ENCODE results near the gene SAP130.

SAP130 gene

DNA sequence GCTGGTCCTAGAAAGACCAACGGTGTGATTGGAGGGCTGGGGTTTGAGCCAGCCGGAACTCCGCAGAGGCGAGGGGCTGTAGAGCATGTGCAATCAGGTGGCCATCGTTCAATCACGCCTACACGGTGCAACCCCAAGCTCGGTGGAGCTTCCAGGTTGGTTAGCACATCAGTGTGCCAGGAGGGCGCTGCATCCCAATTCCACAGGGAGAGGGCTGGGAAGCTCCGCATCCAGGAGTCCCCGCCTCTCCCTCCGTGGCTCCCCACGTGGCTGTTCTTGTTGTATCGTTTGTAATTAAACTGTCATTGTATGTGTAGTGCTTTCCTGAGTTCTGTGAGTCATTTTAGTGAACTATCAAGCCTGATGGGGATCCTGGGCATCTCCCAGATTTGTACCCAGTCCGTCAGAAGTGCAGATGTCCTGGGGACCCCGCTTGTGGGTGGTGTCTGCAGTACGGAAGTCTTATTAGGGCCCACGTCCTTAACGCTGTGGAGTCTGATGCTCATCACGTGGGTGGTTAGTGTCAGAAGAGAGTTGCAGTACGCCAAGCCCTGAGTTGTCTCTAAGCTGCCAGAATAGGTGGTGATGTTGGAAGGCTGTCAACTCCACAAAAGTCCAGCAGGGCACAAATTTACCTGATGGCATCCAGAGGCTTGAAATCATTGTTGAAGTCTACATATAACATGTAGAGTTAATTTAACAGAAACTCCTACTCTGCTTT is 121.5 kb downstream of the SAP130 start:
- FAIRE-seq (no peak), DNase-seq (ENCODE audit: extremely low spot score, insufficient read length, low read depth) (no peak)

DNA sequence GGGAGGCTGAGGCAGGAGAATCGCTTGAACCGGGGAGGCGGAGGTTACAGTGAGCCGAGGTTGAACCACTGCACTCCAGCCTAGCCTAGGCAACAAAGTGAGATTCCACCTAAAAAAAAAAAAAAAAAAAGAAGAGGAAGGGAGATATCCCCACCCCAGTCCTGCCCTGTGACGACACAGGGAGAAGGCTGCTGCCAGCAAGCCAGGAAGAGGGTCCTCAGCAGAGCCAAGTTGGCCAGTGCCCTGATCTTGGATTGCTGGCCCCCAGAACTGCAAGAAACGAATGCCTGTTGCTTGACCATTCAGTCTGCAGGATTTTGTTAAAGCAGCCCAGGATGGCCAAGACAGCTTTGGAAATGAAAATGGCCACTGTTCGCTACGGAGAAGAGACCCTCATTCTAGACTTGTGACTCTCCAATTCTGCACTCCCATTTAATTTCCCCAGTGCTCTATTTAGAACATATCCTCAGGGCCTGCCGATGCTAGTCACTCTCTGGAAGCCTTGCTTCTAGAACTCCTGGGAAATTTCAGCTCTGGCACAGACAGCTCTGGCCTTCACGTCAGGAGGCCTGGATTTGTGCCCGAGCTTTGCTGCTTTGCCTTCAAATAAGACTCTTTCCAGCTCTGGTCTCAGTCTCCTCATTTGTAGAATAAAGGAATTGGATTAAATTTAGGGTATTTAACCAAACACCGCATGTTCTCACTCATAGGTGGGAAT is 126.4 kb downstream of the SAP130 start:
- no peak for DNase-seq (ENCODE audit: extremely low spot score, insufficient read length, low read depth)
- FAIRE-seq: no peak

DNA sequence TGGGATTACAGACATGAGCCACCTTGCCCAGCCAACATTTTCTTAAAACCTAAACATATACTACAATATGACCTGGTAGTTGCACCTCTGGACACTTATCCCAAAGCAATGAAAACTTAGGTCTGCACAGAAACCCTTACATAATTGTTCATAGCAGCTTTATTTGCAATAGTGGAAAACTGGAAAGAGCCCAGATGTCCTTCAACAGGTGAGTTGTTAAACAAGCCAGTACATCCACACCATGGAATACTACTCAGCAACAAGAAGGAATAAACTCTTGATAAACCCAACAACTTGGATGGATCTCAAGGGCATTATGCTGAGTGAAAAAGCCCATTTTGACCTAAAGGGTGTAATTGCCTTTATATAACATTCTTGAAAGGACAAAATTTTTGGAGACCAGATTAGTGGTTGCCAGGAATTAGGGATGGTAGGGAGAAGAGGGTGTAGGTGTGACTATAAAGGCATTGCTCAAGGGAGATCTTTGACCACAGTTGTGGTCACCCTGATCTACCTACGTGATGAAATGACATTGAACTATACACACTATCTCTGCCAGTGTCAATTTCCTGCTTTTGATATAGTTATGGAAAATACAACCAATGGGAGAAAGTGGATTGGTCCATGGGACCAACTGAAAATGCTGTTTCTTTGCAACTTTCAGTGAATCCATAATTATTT is 130.2 kb downstream of the SAP130 start:
- FAIRE-seq: no peak

GRCh38 chr2:127893494-127893893 is 134.4 kb downstream of the SAP130 start:
- DNase-seq (ENCODE audit: extremely low spot score, insufficient read length, low read depth): no peak
- no peak for FAIRE-seq

More for the DNA sequence above, 130.2 kb downstream of the SAP130 start:
- no peak for DNase-seq (ENCODE audit: extremely low spot score, insufficient read length, low read depth)

DNA sequence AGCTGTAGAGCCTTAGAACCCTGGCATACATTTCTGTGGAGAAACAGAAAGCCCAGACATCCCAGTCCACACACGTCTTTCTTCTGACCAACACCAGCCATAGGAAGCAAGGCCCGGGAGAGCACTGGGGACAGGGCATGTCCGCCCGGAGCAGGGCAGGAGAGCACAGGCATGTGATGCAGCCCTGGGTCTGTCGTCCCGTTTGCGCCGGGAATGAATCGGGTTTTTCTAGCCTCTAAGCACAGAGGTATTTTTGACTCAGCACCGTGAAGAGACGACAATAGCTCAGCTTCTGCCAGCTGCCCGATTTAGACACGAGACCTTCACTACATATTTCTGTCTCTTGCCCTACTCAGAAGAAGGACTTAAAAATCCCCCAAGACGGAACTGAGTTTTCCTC is 134.8 kb downstream of the SAP130 start:
- no peak for FAIRE-seq
- DNase-seq (ENCODE audit: extremely low spot score, insufficient read length, low read depth): no peak

DNA sequence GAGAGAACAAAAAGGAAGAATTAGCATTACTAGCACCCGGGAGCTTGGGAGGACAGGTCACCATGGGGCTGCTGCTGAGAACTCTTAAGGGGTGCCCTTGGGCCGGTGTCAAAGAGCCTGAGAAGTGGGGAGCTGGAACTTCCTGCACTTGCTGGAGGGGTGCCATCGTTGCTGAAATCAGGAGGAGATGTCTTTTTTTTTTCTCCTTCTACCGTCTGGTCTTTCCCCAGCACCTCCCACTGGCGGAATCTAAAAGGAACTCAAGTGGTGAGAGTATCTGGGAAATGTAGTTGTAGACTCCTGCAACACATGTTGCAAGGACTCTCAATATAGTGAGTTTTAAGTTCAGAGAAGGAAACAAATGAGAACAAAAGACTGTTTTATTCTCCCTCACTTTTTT is 136.0 kb downstream of the SAP130 start:
- FAIRE-seq (no peak), DNase-seq (ENCODE audit: extremely low spot score, insufficient read length, low read depth) (no peak)

Measured in GM18507 (cell line).